GM23248 (cell line): ENCODE data around the gene DTX2.

Experiments used
- EZH2 ChIP-seq: fragments of 200-600 bp; sonication (generic); IDR thresholded peaks from 2 replicates; pipeline ENCODE4 v1.6.1; 2018; ENCODE audit warnings: antibody characterized with exemption, mild to moderate bottlenecking; ENCODE audit not compliant: insufficient read depth, poor library complexity, severe bottlenecking
- EZH2phosphoT487 ChIP-seq: fragments of 200-600 bp; sonication (generic); IDR thresholded peaks from 2 replicates; pipeline ENCODE4 v1.6.1; 2018; ENCODE audit warnings: antibody characterized with exemption, moderate library complexity, mild to moderate bottlenecking, low read depth; ENCODE audit not compliant: insufficient read depth

GRCh38 chr7:76514926-76515771, 53.6 kb downstream of the DTX2 start:
- no peak for TF ChIP-seq EZH2phosphoT487
- TF ChIP-seq EZH2: no peak
